Measurements from ENCODE around the gene TUFT1.

TUFT1 gene, protein sequence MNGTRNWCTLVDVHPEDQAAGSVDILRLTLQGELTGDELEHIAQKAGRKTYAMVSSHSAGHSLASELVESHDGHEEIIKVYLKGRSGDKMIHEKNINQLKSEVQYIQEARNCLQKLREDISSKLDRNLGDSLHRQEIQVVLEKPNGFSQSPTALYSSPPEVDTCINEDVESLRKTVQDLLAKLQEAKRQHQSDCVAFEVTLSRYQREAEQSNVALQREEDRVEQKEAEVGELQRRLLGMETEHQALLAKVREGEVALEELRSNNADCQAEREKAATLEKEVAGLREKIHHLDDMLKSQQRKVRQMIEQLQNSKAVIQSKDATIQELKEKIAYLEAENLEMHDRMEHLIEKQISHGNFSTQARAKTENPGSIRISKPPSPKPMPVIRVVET

DNA sequence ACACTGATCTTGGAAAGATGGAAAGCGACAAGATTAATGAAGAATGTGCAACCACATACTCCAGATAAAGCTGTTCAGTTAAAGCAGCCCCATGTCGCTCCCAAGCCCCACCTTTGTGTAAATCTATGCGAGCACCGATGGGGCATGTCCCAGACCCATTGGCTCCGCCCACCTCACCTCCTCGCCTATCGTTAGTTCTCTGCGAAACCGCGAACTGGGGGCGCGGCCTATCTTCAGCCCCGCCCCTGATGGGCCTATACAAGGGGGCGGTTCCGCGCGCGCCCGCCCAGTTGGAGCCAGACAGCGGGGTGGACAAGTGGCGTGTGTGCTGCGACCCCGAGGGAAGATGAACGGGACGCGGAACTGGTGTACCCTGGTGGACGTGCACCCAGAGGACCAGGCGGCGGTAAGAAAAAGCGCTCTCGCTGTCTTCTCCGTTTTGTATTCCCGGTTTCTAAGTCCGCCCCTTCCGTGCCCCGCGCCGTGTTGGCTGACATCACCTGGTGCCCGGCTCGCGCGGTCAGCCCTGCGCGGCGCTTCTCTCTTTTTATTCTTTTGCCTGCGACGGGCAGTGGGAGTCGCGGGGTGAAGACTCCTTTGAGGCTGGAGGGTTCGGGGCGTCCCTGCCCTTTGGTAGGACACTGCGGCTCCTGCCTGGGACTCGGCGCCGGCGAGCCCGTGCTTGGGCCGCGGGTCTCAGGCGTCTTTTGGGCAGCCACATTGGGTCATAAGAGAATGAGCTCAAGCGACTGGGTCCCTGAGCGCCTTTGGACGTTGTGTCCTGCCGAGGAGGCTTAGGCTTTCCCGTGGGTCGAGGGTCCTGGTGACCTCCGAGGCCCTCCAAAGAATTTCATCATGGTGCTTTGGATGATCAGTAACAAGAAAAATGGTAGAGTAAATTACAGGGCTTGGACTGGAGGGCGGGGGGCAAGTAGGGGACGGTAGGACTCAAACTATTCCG, at the start of gene TUFT1:
Gene TUFT1, plus strand, starts transcription at position 289 of the 961 bp plus-strand sequence. Its CDS starts 58 bp downstream, at position 347.
- peak; percentile 75 for DNase-seq

DNA sequence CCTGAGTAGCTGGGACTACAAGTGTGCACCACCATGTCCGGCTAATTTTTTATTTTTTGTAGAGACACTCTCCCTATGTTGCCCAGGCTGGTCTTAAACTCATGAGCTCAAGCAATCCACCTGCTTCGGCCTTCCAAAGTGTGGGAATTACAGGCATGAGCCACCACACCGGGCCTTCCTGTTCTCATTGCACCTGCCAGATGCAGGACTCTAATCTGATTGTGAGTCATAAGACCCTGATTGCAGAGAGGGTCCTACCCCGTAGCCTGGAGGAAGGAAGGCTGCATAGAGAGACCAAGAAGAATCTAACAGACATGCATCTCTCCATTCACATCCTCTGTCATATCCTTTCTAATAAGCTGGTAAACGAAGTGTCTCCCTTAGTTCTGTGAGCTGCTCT, 48.5 kb upstream of the TUFT1 start:
- DNase-seq: no peak

DNA sequence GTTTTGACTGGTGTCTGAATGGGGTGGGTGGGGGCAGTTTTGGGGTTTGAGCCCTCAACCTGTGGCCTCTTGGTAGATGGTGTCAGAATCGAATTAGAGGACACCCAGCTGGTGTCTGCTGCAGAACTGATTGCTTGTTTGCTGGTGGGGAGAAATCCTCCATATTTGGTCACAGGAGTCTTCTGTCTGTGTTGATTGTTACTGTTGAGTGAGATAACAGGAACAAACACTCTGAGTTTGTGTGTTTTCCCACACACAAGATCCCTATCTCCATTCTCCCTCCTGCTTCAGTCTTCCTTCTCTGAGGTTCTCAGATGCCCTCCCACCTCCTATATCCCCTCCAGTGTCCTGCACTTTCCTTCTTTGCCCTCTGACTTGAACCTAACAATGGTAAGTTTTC, 48.0 kb upstream of the TUFT1 start:
- no peak for DNase-seq

DNA sequence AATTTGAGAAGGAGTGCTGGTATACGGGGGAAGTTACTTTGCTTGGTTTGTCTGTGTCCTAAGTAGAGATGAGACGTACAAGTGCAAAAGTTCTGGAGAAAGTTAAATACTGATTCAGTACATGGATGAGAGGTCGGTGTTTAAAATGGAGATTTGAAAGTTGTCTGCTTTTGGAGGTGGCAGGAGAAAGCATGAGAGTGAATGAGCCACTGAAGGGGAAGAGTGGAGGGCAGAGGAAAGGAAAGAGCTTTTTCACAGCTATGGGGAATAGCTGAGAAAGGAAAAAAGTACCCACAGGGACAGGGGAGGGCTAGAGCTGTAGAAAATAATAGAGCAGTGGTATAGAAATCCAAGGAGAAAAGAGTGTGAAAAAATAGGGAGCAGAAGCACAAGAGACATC, 47.1 kb upstream of the TUFT1 start:
- DNase-seq: no peak

DNA sequence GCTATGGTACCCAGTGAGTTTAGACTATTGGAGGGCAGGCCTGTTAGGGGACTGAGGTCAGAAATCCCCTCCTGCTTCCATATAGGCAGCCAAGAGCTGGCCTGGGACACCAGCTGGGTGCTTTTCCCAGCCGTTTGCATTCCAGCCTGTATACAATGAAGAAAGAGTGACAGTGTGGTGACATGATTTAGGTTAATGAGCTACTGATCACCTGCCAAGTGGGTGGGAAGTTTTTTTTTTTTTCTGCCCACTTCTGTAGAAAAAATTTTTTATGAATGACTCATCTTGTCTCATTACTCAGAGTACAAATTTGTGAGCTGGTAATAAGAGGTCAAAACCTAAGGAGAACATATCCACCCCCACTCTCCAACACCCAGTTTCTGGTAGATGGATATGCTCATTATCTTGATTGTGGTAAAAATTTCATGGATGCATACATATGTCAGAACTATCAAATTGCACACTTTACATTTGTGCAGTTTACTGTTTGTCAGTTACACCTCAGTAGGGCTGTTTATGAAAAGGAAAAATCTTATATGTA, 45.3 kb upstream of the TUFT1 start:
- DNase-seq: no peak

DNA sequence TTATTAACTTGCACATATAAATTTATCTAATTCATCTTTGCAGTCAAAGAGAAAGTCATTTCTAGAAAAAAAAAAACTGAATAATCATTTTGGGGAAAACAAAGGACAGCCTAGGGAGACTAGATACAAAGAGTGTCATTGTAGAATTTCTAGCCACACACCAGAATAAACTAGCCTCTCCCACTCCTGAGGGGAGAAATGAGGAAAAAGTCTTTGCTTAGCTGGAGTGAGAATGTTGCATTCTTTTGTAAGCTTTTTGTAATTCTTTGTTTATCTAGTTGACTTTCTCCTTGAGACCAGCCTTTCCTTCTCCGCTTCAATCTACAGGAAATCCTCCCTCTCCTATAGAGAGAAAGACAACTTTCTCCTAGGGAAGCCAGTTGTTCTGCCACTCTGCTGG, 44.8 kb upstream of the TUFT1 start:
- no peak for DNase-seq

DNA sequence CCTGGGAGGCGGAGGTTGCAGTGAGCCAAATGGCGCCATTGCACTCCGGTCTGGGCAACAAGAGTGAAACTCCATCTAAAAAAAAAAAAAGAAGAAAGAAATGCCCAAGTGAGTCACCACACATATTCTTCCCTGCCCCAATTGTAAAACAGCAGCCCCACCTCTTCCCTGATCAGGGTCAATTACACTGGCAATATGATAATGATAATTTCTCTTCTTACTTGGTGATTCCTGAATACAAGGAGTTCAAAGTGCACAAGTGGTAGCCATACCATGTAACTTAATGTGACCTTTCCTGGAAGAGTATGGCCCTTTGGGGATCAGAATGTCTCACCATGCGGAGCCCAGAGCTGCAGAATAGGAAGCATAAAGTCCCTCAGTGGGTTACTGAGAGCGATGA, 40.7 kb upstream of the TUFT1 start:
- DNase-seq: no peak

DNA sequence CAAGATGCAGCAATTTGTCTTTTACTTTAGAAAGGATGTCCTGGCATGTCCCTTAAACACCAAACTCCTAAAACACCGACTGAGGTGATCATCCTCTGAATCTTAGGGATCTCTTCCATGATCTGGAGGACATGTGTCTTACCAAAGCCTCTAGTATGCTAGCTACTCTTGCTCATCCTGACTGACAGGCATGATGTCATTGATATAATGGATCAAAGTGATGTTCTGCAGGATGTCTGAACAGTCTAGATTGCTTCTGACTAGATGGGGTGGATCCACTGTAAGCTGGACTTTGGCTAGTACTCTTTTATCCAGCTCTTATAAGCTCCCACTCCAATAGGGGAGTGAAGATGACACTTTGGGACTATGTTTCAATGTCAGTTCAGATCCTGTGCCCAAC, 40.2 kb upstream of the TUFT1 start:
- DNase-seq: no peak

DNA sequence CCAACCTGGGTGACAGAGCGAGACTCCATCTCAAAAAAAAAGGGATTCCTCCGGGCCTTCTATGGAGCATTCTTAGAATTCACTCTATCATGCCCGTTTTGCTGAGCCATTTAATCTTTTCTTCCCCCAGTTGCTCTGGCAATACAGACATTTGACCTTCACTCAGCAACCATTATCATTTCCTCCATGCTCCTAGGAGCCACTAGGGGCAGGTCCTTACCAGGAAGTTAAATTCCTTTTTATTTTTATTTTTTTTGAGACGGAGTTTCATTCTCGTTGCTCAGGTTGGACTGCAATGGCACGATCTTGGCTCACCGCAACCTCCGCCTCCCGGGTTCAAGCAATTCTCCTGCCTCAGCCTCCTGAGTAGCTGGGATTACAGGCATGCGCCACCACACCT, 38.6 kb upstream of the TUFT1 start:
- DNase-seq: no peak

DNA sequence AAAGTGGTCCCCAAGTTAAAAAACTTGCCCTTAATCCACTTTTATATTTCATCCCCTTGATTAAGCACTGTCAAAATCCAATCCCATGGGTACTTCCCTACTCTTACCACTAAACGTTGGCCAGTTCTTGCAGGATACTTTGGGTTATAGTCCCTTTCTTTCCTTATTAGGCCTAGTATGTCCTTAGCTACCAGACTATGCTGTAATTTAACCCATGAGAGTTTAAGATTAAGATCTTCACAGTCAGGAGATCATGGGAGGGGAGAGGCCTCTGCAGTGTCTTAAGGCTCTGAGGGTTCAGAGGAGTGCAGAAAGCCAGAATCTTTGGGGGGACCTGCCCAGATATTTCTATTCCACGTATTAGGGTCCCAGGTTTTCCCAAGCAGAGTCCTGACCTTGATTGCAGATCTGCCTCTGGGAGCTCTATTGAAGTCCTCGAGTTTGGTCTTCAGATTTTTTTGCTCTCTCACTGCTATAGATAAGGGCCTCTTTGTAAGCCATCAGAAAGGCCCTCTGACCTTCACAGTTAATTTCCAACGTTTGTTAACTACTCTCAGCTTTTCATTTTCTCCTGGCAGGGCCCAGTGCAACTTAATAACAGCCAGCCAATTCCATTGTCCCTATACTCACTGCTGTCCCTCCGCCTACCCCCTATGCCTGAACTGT, 37.9 kb upstream of the TUFT1 start:
- no peak for DNase-seq

DNA sequence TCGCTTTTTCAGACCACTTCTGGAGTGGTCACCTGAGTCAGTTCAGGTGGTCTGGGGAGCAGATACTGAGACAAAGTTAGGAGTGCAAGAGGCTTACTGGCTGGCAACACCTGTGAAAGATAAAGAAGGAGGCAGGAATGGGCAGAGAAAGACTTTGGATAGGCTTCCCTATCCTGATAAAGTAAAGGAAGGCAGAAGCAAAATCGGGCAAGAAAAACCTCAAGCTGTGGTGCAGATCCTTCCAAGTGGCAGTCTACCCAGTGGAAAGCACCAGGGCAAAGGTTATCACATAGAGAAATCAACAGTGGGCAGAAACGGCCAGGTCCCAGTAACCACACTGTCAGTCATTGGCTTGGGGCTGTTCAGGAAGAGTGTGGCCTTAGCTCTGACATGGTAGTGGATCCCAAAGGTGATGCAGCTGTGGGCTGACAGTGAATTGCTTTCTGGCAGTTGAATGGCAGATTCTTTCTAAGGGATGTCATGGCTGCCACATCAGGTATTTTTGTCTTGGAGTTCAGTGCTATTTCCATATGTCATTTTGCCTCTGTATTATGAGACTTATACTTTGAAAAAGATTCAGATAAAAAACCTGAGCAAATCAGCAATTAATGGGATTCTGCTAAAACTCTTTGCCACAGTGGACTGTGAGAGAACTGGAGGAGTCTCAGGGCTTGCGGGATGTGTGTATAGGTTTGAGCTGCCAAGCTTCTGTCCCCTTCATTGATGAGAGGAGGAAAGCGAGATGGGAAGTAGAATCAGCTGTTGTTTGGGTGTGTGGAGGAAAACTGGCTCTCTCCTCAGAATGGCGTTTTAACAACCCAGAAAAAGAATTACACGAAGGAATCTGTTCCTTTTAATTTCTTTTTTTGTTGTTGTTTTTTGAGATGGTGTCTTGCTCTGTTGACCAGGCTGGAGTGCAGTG, 37.0 kb upstream of the TUFT1 start:
- DNase-seq: no peak

DNA sequence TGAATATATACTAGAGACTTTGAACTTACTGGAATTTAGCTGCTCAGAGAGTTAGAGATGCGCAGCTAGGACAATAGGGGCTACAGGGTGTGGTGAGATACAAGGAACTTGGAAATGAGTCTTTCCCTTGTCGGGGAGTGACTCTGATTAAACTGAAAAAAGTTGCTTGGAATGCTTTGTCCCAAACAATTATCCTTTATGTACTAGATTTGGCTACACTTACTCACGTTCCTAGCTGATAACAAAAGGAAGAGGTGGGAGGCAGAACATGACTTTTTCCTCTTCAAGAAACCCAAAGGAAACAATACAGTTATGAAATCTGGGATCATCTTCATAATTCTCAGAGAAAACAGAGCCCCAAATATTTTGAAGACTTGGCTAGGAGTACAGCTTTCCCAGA, 35.9 kb upstream of the TUFT1 start:
- DNase-seq: no peak

DNA sequence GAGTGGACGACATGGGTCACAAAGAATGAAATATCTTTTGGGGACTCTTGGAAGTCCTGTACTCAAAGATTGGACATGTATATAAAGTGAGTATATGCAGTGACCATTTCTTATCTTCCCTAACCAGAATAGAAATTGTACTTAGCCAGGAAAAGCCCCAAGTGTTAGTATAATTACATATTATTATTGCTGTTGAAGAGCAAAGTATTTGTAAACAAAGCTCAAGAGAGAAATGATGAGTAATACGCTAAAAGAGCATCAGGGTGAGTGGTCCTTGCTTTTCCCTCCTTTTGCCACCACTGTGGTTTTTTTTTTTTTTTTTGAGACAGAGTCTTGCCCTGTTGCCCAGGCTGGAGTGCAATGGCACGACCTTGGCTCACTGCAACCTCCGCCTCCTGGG, 35.4 kb upstream of the TUFT1 start:
- DNase-seq: no peak

DNA sequence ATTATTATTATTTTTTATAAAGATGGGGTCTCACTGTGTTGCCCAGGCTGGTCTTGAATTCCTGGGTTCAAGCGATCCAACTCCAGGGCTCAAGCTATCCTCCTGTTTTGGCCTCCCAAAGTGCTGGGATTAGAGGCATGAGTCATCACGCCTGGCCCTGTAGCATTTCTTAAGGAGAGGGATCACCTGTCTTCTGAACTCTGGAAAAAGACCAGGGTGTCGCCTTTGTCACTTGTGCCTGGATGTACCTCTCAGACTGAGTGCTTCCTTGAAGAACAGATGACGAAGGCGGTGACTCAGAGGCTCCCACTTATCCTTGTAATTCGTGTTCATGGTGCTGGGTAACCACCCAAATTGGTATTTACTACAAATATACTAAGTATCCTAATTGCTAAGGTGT, 31.3 kb upstream of the TUFT1 start:
- DNase-seq: no peak

DNA sequence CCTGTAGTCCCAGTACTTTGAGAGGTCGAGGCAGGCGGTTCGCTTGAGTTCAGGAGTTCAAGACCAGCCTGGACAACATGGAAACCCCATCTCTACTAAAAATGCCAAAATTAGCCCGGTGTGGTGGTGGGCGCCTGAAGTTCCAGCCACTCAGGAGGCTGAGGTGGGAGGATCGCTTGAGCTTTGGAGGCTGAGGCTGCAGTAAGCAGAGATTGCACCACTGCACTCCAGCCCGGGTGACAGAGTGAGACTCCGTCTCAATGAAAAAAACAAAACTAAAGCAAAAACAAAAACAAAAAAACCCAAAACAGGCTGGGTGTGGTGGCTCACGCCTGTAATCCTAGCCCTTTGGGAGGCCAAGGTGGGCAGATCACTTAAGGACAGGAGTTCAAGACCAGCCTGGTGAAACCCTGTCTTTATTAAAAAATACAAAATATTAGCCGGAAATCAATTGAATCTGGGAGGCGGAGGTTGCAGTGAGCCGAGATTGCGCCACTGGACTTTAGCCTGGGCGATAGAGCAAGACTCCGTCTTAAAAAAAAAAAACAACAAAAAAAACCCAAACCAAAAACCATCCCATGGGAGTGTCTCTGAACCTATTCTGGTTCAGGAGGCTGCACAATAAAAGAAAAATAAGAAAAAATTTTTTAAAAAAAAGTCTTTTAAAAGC, 30.6 kb upstream of the TUFT1 start:
- DNase-seq: no peak

DNA sequence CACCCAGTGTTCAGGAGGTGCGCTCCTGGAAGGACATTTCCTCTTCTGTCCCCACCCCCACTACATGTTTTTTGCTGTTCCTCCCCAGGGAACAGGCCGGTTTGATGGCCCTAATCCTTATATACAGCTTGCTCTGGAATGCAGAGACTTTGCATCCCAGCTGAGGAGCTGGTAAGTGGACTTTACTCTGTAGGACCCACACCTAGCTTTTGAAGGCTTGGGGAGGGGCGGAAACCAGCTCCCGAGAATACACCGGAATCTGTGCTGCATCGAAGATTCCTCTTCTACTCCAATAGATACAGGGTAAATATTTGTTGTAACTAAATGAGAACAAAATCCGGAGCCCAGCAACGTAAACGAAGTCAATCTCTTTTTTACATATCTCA, 30.1 kb upstream of the TUFT1 start:
- DNase-seq: no peak

DNA sequence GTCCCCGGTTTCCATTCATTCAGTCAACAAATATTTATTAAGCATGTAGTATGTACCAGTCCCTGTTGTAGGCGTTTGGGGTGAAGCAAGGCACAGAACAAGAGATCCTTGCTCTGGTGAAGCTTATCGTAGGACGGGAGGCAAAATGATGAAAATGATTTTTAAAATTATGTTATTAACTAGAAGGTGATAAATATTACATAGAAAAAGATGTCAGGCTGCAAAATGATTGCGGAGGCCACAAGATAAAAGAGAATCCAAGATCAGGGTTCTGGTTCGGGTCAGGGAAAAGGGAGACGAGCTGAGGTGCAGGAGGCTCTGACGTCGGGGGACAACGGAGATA, 29.5 kb upstream of the TUFT1 start:
- DNase-seq: no peak

DNA sequence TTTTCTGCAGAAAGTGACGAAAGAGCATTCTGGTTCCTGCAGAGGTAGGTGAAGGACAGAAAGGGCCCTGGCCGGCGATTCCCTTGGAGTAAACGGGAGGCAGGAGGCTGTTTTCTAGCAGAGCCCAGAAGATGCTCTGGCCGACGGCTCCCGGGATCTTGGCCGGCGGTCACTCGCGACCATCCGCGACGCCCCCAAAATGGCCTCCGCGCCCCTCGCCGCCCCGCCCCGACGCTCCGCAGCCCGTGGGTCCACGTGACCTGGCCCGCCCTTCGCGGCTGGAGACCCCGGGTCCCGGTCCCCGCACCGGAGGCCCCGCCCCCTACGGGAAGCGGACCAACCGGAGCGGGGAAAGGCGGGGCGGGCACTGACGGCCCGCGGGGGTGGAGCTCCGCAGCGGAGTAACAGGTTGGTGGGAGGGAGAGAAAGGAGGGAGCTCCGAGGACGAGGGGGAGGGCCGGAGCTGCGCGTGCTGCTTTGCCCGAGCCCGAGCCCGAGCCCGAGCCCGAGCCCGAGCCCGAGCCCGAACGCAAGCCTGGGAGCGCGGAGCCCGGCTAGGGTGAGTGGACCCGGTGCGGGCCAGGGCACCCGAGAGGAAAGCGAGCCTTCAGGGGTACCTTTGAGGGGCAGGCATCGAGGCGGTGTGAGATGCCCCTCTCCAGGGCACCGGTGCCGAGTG, 29.0 kb upstream of the TUFT1 start, which contains the start of gene CGN:
Gene CGN, plus strand, starts transcription at position 431 of the 679 bp plus-strand sequence. CDS start 7,133 bp downstream, outside the sequence.
- peak; percentile 76 for DNase-seq

DNA sequence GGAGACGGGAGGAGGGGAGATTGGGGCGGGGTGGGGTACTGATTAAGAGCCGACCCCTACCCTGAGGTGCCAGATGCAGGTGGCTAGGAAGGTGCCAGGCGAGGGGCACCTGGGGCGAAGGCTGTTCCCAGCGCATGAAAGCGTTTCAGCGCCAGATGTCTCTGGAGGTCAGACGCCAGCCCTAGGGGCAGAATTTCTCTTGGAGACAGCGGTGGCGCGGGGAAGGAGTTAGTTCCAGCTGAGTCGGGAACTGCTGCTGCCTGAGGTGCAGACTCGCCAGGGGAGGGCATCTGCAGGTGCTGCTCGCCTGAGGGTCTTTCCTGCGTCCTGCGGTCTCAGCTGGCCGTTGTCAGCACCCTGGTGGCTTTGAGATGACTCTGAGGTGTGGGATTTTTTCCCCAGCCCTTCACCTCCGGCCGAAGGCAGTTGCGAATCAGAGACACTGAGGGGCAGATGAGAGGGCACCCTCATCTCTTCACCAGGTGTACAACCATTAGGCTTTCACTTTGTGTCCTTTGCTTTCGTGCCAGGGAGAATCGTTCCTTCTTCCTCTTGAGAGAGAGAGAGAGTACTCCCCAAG, 28.4 kb upstream of the TUFT1 start:
- no peak for DNase-seq

DNA sequence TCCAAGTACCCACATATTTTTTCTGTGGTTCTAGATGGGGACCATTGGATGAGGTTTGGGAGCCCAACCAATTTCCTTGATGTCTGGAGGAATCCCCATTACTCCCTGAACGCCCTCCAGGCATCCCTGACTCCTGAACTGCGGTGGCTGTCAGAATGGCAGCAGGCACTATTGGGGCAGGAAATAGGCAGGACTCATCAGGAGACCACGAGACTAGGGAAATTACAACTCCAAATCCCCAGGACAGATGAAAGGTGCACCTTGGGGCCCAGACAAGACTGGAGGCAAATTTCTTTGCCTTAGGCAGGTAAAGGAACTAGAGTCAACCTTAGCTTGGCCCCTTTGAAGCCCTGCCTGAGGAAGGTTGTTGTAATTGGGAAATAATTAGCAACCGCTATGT, 27.8 kb upstream of the TUFT1 start:
- DNase-seq: no peak
